ENCODE data around the gene SMARCAD1.
"Not testable (repeated sequence)": the region's sequence is repeated elsewhere in the genome, so short reads cannot be mapped to it uniquely, and the experiment has no call there.

SMARCAD1 gene

DNA sequence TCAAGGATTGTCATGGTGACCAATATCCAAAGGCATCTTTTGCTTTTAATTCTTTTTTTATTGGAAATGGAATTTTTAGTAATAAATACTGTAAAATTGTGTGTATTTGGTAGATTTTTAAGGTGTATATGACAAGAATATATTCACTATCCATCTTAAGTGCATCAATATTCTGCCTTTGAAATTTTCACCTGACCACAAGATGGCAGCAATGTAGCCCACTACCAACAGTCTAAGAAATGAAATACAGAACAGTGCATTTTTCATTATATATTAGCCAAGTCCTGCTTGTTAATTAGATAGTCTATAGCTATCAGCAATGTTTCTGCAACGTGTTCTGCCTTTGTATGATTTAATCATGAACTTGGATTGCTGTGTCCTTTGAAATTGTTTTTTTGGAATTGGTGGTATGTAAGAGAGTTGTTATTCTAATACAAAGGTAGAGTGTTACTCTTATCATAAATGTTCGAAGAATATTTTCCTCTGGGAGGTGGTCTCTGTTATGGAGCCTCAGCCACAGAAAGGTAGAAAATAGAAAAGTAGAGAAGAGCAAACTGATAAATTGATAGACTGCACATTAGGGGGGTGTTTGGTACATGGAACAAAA is 96.8 kb downstream of the SMARCAD1 start:
- DNase-seq, result no peak

GRCh38 chr4:94305466-94306225 is 98.0 kb downstream of the SMARCAD1 start:
- no peak for DNase-seq

- DNase-seq, result no peak
These were observed 99.0 kb downstream of the SMARCAD1 start for GRCh38 chr4:94306713-94307112.

DNA sequence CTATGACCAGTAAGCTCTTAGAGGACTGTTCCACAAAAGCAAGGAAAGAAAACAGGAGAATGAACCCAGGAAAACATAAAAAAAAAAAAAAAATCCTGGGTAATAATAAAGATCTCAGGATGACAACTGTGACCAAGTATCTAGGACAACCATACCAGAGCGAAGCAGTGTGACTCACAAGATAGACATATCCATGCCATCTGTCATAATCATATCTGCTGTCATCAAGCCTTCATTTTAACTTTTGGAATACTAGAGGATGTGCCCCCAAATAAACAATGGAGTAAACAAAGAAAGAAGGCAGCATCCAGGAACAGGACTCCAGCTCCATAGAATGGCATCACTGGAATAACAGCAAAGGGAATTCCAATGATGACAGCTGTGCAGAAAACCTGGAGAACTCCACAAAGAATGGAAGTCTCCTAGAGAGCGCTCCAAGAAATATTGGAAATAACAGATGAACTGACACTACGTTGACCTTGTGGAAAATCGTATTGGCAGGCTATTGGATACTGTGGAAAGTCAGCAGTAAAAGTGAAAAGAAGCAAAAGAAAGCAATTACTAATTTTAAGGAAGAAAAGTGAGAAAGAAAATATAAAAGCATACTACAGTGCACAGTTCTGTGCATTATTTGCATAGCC is 99.7 kb downstream of the SMARCAD1 start:
- no peak for DNase-seq

GRCh38 chr4:94319927-94320326 is 112.3 kb downstream of the SMARCAD1 start:
- not testable (repeated sequence) for DNase-seq

DNA sequence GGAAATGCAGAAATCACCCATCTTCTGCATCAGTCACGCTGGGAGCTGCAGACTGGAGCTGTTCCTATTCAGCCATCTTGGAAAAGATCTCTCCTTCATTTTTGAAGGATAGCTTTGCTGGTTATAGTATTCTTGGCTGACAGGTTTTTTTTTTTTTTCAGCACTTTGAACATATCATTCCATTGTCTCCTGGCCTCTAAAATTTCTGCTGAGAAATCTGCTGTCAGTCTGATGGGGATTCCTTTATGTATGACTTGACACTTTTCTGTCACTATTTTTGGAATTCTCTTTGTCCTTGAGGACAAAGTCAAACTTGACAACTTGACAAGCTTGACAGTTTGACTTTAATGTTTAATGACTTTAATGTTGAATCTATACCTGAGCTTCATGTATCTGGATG is 118.2 kb downstream of the SMARCAD1 start:
- DNase-seq, result no peak

DNA sequence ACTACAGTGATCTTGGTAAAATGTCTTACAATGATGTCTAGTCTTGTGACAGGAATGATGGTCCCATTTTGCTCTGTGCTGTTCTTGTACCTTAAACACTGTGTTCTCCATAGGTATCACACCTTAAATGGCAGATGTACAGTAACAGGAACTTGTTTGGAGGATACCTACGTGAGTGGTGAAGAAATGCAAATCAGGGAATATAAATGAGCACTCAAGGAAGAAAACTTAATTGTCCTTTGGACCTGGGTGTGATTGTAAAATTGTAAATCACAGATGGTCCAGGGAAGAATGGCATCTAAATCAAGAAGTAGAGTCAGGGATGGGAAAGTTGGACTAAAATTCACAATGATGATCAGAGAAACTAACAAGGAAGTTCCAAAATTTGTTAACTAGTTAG is 122.3 kb downstream of the SMARCAD1 start:
- no peak for DNase-seq

DNA sequence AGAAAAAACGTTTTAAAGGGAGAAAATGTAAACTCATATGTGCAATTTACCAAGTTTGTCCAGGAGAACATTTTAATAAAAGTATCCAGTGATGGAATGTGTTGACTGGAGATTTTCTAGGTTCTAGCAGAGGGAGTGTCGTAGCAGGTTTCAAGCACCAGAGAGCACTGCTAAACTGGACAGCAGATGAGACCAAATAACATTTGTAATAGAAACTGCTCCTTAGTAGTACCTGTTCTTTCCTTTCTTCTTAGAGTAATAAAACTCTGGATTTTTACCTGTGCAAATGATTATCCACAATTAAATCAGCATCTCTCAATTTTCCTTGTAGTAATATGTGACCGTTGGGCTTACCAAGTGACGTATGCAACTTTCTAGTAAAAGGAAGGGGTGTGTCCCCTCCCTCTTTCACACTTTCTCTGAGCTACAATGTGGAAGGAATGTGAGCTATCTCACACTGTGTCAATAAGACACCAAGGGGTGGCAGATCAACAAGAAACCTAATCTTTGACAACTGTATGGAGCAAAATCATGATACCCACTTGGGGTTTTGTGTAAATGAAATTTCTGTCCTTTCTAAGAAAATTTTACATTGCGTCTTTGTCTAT is 125.4 kb downstream of the SMARCAD1 start:
- no peak for DNase-seq

DNA sequence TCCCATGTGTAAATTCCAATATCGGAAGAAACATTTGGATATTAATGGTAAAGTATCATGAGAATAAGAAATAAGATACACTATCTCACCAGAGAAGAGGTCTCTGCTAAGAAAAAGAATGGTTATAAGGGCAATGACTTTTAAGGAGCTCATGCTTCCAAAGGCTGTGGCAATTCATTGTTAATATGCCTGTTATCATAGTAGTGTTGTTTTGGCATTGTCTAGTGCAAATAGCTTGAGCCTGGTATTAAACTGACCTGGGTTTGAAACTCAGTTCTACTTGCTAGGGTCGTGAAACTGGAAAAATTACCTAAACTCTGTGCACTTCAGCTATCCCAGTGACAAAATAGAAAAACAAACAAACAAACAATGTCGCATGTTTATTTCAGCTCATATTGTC is 126.2 kb downstream of the SMARCAD1 start:
- no peak for DNase-seq

- DNase-seq, result no peak
These were observed 126.8 kb downstream of the SMARCAD1 start for GRCh38 chr4:94334476-94334875.

DNA sequence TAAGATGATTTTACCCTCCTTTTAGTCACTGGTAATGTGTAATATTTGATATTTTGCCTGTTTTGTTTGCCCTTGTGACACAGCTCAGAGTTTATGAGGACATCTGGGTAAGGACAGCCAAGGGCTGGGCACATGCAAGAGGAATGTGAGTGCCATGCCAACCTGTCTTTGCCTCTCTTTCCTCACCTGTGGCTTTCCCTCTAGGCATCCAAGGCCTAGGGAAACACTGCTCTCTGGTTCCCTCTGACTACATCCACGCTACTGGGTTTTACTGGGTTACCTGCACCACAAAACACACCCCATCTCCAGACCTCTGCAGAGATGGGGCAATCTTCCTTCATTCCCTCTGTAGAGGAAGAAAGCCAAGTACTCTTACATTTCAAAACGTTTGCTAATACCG is 127.3 kb downstream of the SMARCAD1 start:
- DNase-seq, result no peak

DNA sequence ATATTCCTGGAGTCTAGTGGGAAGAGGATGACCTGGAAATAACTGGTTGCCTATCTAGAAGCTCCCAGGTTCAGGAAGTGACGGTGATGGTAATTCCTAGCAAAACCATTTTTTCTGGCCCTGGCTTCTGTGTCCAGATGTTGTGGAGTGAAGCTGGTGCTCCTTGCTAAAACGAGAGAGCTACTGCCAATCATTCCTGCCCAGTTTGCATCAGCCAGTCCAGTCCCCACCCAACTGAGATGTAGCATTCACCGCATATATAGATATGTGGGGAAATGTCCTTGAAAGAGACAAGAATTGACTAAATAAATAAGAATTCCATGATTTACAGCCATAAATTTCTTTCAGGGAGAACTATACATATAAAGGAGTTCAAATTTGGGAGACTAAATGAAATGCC is 128.6 kb downstream of the SMARCAD1 start:
- DNase-seq, result no peak

DNA sequence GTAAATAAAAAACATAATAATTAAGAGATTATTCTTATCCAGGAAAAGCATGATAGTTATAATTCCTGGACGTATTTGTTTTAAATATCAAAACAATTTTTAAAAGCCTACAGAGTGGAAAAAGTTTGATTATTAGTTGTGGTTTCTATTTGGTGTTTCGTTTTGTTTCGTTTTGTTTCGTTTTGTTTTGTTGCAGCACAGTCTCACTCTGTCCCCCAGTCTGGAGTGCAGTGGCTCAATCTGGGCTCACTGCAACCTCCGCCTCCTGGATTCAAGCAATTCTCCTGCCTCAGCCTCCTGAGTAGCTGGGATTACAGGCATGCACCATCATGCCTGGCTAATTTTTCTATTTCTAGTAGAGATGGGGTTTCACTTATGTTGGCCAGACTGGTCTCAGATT is 129.1 kb downstream of the SMARCAD1 start:
- not testable (repeated sequence) for DNase-seq

DNA sequence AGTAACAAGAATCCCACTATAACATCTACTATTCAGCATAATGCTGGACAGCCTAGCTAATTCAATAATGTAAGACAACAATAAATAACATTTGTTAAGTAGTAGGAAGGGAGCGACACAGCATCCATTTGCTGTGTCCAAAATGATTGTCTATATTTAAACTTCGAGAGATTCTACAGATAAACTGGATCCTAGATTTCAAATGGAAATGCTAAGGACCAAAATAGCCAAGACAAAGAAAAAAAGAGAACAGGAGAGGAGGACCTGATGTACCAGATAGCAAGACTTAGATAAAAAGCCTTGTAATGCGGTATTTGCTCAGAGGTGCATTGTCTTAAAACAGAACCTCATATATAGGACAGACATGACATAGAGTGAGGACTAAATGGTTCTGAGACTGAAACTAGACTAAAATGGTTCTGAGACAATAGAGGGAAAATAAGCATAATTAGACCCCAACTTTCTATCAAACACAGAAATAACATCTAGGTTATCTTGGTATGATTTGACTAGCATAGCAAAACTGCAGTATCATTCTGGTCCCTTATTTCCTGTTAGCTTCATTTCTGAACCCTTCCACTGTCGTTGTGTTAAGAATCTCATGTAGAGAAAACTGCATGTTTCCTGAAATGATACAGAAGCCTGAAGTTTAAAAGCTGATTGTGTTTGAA is 131.2 kb downstream of the SMARCAD1 start:
- DNase-seq, result no peak

GRCh38 chr4:94339779-94340178 is 132.1 kb downstream of the SMARCAD1 start:
- DNase-seq, result peak in 1 of 2 donors; percentile 22

All from stimulated activated CD4-positive, alpha-beta T cell treated with anti-CD3 and anti-CD28 coated beads, Interleukin-2, amount 100 ng/mL, for 24 hours (primary cell).